SK-N-MC (cell line): ENCODE measurements around the gene GYPE.
"Not testable (repeated sequence)": the region's sequence is repeated elsewhere in the genome, so short reads cannot be mapped to it uniquely, and the experiment has no call there.

Source experiments
- DNase-seq: peaks from one replicate; pipeline ENCODE4 v3.0.0-alpha.2; 2011; ENCODE audit warnings: low read depth, low spot score
- H3K27ac ChIP-seq: fragments of 200-600 bp; sonication (generic); 2 replicates; pipeline ENCODE4 v1.5.1; 2016; ENCODE audit warnings: mixed run types
- H3K36me3 ChIP-seq: fragments of 200-600 bp; sonication (generic); 2 replicates; pipeline ENCODE4 v1.6.1; 2017; ENCODE audit warnings: antibody characterized with exemption, low read length, mixed read lengths; ENCODE audit not compliant: insufficient read depth
- H3K4me3 ChIP-seq: fragments of 200-600 bp; sonication (generic); 2 replicates; pipeline ENCODE4 v1.5.1; 2016
- H3K9ac ChIP-seq: fragments of 200-600 bp; sonication (generic); 2 replicates; pipeline ENCODE4 v1.8.0; 2017; ENCODE audit warnings: mixed run types, mixed read lengths; ENCODE audit not compliant: insufficient read length
- H3K9me3 ChIP-seq: fragments of 200-600 bp; sonication (generic); 2 replicates; pipeline ENCODE4 v1.6.1; 2017; ENCODE audit warnings: low read depth, mild to moderate bottlenecking, antibody characterized with exemption, low read length, moderate library complexity, mixed read lengths
- EZH2 ChIP-seq: fragments of 200-600 bp; sonication (generic); IDR thresholded peaks from one replicate; pipeline ENCODE4 v1.6.1; 2017; ENCODE audit warnings: antibody characterized with exemption
- FOXP2 ChIP-seq: optimal IDR thresholded peaks from 2 replicates; pipeline ENCODE3; 2011; ENCODE audit warnings: mild to moderate bottlenecking, moderate library complexity; ENCODE audit not compliant: insufficient read depth; ENCODE audit errors: extremely low read length, control extremely low read depth
- POLR2AphosphoS5 ChIP-seq: IDR thresholded peaks from 2 replicates; pipeline ENCODE4 v1.6.1; 2012; ENCODE audit warnings: mild to moderate bottlenecking, low read depth, low read length, borderline replicate concordance

GYPE gene

DNA sequence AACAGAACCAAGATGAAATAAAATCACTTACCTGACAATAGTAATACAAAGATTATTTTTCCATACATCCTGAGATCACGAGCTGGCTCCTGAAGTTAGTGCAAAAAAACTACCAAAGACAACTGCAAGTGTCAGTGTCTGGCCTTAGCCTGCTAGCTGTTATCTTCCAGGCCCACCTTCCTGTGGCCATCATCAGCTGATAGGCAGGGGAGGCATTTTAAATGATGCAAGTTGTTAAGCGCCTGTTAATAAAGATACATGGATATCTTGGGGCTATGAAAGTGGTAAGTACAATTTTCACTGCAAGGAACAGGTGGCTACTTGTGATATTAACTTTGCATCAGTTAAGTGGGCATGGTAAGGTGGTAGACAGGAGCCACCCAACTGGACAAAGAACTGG lies at the start of gene GYPE:
TSS of gene GYPE (minus strand) at position 120 of the 400 bp plus-strand sequence. CDS start at position 68, 52 bp downstream.
- not testable (repeated sequence) for H3K9me3 ChIP-seq, H3K9ac ChIP-seq, H3K36me3 ChIP-seq, H3K4me3 ChIP-seq, H3K27ac ChIP-seq, DNase-seq

- H3K36me3 ChIP-seq, H3K27ac ChIP-seq, H3K4me3 ChIP-seq, DNase-seq, H3K9me3 ChIP-seq, H3K9ac ChIP-seq: not testable (repeated sequence)
Measured at GRCh38 chr4:143951458-143951972, 46.2 kb upstream of the GYPE start.

DNA sequence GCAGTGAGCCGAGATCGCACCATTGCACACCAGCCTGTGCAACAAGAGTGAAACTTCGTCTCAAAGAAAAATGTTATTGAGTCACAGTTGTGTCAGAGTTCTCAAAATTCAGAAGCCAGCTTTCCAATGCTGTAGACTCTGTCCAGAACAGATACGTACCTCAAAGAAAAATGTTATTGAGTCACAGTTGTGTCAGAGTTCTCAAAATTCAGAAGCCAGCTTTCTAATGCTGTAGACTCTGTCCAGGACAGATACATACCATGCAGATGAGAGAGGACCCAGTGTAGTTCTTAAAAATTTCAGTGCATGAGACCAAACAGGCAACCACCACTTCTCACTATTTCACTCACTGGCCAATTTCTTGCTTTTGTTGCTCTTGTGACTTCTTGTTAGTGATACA lies 45.6 kb upstream of the GYPE start:
- H3K4me3 ChIP-seq, H3K36me3 ChIP-seq, H3K9me3 ChIP-seq, H3K9ac ChIP-seq, DNase-seq, H3K27ac ChIP-seq: not testable (repeated sequence)

DNA sequence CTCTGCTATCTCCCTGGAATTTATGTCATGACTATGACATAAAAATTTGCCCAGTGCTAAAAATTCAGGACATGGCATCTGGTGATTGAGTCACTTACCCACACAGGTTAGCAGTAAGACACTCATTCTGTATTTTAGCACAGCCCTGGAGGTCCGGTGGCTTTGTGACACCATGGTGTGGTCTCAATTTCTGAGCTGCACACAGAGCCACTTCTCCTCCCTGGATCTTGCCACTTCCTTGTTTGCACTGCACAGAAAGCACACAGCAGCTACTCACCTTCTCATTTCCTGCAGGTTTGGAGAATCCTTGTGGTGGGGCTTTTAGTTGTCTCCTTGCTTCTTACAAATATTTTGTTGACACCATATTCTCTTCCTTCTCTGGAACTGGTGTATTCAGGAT lies 44.8 kb upstream of the GYPE start:
- DNase-seq, H3K9me3 ChIP-seq, H3K36me3 ChIP-seq, H3K9ac ChIP-seq, H3K27ac ChIP-seq, H3K4me3 ChIP-seq: not testable (repeated sequence)

DNA sequence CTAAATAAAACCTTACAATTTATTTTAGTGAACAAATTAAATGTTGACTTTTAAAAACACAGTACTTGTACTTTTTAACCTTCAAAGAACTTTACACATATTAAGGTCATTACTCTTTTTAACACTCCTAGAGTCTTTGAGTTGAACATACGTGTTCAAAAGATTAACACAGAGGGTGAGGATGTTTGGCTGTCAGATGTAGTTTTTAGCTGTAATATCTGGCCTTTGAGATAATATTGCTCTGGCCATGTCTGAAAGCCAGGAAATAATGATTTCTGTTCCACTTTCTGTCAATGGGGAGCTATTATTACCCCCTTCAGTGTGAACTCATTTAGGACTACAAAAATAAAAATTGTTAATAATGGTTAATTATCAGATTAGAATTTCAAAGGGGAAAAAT lies 42.1 kb upstream of the GYPE start:
- not testable (repeated sequence) for DNase-seq, H3K4me3 ChIP-seq, H3K9me3 ChIP-seq, H3K9ac ChIP-seq, H3K27ac ChIP-seq, H3K36me3 ChIP-seq

- DNase-seq, H3K4me3 ChIP-seq, H3K9me3 ChIP-seq, H3K27ac ChIP-seq, H3K9ac ChIP-seq, H3K36me3 ChIP-seq: not testable (repeated sequence)
Measured at GRCh38 chr4:143940708-143941107, 35.3 kb upstream of the GYPE start.

DNA sequence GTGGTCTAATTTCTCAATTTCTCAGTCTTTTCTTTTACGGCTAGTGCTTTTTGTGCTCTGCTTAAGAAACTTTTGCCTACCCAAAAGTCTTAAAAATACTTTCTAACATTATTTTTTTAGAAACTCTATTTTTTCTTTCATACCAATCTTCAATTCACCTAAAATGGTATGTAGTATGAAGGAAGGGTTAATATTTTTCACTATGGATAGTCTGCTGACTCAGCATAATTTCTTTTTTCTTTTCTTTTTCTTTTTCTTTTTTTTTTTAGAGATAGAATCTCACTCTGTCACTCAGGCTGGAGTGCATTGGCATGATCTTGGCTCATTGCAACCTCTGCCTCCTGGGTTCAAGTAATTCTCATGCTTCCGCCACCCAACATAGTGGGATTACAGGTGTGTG lies 34.2 kb upstream of the GYPE start:
- H3K4me3 ChIP-seq, result no peak overlapping the region
- TF ChIP-seq POLR2AphosphoS5, result no peak
- no peak for TF ChIP-seq FOXP2
- no peak for TF ChIP-seq EZH2

GRCh38 chr4:143938890-143939289 lies 33.5 kb upstream of the GYPE start:
- not testable (repeated sequence) for H3K27ac ChIP-seq, H3K36me3 ChIP-seq, H3K9ac ChIP-seq

More for the DNA sequence above, 34.2 kb upstream of the GYPE start:
- H3K9me3 ChIP-seq, result no peaks in the 10 kb centered on the region
- H3K27ac ChIP-seq, result no peak overlapping the region
- no peaks in the 10 kb centered on the region for H3K36me3 ChIP-seq
- DNase-seq, result no peak
- H3K9ac ChIP-seq, result no peak overlapping the region

DNA sequence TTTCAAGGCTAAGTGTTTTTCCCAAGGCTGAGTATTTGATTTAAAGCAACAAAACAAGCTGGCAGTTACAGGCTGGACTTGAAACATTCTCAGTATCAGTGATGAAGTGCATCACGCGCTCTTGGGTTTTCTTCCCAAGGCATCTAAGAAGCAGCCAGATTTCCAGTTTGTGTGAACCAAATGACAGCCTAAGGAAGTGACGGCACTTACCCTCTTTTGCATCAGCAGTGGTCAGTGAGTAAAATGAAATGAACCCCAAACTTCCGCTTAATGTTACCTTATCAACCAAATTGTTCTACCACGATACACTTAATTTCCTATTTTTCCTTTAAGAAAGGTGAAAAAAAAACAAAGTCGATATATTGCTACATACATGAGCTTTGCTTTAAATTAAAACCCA lies 15.8 kb upstream of the GYPE start:
- Histone ChIP-seq H3K9ac (no peak overlapping the region), H3K36me3 (no peaks in the 10 kb centered on the region), H3K9me3 (no peaks in the 10 kb centered on the region), H3K27ac (no peak overlapping the region), H3K4me3 (no peak overlapping the region)
- DNase-seq, result no peak
- TF ChIP-seq FOXP2 (no peak), EZH2 (no peak), POLR2AphosphoS5 (no peak)

More at GRCh38 chr4:143938890-143939289, 33.5 kb upstream of the GYPE start:
- H3K9me3 ChIP-seq, H3K4me3 ChIP-seq, DNase-seq: not testable (repeated sequence)

- not testable (repeated sequence) for H3K9ac ChIP-seq, H3K9me3 ChIP-seq, DNase-seq
Measured at GRCh38 chr4:143916485-143916884, 11.1 kb upstream of the GYPE start.

DNA sequence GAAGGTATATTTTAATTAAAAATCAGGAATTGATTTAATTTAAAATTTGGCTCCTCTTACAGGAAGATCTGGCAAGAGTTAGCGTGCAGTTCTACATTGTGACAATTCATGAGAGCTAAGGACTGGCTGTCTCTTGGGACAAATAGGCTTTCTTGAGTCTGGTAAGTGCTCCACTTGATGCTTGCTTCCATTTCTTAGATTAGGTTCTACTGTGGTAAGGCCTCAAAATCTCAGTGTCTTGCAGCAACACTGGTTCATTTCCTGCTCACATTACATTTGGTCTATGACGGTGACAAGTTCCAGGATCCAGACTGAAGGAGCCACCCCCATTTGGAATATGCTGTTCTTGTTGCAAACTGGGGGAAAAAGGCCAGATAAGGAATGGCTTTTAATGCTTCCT lies 7.1 kb upstream of the GYPE start:
- not testable (repeated sequence) for DNase-seq, H3K27ac ChIP-seq, H3K9ac ChIP-seq, H3K36me3 ChIP-seq, H3K9me3 ChIP-seq
- peak overlapping the region; percentile 77 for H3K4me3 ChIP-seq

More at GRCh38 chr4:143916485-143916884, 11.1 kb upstream of the GYPE start:
- not testable (repeated sequence) for H3K27ac ChIP-seq, H3K4me3 ChIP-seq, H3K36me3 ChIP-seq

- not testable (repeated sequence) for H3K9me3 ChIP-seq, H3K36me3 ChIP-seq, DNase-seq, H3K27ac ChIP-seq
- Histone ChIP-seq H3K9ac (peak overlapping the region; percentile 59), H3K4me3 (peak overlapping the region; percentile 77)
Measured at GRCh38 chr4:143911528-143912417, 6.4 kb upstream of the GYPE start.

- not testable (repeated sequence) for H3K9ac ChIP-seq, DNase-seq, H3K27ac ChIP-seq, H3K9me3 ChIP-seq, H3K36me3 ChIP-seq
- peak overlapping the region; percentile 71 for H3K4me3 ChIP-seq
Measured at GRCh38 chr4:143910906-143911305, 5.5 kb upstream of the GYPE start.

DNA sequence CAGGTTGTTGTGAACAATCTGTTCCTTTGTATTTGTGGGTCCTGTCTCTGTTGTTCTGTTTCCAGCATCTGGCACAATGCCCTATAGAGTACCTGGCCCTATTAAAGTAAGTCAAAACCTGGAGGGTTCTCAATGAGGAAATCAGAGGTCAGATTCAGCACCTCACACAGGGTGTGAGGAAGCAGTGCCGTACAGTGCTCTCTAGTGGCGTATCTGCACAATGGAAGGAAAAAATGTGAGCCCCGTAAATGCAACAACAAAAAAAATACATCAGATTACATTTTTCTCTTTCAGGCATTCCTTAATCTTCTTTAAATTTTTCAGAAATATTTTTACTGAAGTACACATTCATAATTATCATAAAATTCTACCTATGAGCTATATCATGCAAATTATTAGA lies 2.5 kb upstream of the GYPE start:
- H3K9ac ChIP-seq, H3K9me3 ChIP-seq, H3K4me3 ChIP-seq, H3K27ac ChIP-seq, H3K36me3 ChIP-seq, DNase-seq: not testable (repeated sequence)
